ENCODE data around the gene TLE3.

DNA sequence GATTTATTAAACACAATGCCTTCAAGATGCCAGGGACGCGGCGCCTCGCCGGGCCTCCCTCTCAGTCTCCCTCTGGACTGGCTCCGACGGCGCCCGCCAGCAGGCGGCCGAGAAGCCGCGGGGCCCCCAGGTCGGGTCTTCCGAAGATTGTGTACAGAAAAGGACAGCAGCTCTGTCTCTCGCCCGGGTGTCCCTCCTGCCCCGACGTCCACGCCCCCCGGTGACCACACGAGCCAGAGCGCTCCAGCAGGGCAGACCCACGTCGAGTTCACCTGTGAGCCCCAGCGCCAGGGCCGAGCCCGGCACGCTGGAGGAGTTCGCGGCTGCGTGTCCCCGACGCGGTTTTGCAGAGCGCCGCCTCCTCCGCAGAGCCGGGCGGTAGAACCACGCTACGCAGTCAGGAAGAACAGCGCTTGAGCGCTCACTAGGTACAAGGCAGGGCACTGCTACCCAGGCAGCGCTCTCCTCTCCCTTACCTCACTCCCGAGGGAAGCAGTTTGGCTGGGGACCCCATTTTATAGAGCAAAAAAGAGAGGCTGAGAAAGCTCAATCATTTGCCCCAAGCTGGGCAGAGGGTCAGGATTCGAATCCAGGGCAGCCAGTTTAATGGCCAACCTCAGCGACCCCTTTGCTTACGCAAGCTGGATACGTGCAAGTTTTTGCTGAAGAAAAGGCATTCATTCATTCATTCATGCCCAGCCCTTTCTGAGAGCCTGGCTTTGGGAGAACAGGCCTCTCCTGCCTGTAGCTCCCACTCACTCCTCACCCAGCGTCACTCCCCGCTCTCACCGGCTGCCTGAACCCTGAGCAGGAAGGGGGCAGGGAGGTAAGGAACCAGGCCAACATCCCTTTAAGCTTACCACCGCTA, 3.0 kb upstream of the TLE3 start:
- TF ChIP-seq CTCF (IDR thresholded peaks at IDR 0.05; ENCODE audit: insufficient read depth, low read depth, low read length) (no peak), EZH2 (IDR thresholded peaks at IDR 0.05; ENCODE audit: insufficient read depth, low read length) (no peak)

All from astrocyte (in vitro differentiated cells and primary cell).